ENCODE results near the gene INO80E. TPM values are rescaled to one million over a fixed set of nuclear protein-coding genes. Genes with fewer than 3 reads are reported as not detected.
"Not testable (repeated sequence)": the region's sequence is repeated elsewhere in the genome, so short reads cannot be mapped to it uniquely, and the experiment has no call there.

Gene INO80E
- total RNA-seq, 1 donor from 2014 or later, result 106 TPM

DNA sequence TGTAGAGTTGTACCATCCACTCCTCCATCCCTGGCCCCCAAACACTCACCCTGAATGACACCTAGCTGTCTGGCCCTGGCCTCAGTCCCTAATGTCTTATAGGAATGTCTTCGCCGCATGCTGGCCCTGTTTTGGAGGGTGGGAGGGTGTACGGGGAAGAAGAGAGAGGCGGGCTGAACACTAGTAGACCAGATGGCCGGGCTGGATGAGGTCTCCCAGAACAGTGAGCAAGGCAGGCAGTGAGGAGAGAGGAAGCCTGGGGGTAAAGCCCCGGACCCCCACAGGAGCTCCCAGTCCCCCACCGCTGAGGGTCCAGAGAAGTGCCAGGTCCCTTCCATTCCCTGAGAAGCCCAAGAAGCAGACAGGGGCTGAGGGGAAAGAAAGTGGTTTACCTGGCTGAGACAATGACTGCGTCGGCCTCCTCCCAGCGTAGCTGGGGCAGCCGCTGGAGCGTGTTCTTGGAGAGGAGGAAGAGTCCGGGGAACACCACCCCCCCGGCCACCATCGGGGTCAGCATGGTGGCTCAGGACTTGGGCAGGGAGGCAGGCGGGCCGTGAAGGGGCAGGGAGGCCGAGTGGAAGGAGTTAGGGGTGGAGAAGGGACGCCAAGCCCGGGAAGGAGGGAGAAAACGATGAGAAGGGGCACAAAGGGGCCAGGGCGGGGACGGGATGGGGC lies 34.1 kb downstream of the INO80E start:
- intact Hi-C loops (cut with micrococcal nuclease), result no loop called here

DNA sequence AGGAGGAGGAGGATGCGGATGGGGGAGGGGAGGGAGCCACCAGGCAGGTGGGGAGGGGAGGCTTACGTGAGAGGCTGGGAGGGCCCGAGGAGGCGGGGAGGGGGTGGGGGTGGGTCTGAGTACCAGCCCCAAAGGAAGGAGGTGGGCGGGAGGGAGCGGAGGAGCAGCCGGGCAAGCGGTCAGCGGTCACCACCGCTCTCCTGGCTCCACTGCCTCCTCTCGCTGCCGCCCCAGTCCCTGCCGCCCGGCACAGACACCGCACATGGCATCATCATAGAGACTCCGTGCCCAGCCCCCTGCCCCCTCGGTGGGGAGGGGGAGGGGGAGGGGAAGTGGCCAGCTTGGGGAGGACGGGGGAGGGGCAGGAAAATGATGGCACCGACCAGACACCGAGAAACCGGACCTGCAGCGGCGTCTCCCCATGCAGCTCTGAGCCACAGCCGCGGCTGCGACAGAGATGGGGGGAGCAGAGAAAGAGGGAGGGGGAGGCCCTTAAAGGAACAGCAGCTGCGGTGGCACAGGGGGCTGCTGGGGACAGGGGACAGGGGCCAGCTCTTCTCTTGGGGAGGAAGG lies 34.9 kb downstream of the INO80E start, which contains the start of gene TLCD3B:
TLCD3B (minus strand) TSS at position 431 of the 573 bp plus-strand sequence. CDS start 744 bp downstream, outside the sequence.
- intact Hi-C loops (cut with micrococcal nuclease), result no loop called here

DNA sequence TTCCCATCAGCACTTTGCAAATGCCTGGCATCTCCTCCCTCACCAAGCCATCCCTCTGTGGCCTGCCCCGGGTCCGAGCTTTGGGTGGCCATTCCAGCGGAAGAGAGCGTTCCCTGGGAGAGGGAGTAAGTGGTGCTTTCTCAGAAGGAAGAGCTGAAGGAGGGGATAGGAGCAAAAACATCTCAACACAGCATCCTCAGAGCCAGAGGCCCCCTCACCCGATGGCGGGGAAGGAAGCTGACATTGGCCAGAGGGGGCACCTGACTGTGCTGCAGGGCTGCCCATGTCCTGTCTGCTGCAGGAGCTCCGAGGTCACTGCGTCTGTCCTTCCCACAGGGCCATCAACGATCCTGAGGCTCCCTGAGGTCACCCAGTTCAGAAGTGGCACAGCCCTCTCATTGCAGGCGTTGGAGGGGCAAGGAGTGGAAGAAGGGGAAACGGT lies 35.5 kb downstream of the INO80E start:
- intact Hi-C loops (cut with micrococcal nuclease), result no loop called here

DNA sequence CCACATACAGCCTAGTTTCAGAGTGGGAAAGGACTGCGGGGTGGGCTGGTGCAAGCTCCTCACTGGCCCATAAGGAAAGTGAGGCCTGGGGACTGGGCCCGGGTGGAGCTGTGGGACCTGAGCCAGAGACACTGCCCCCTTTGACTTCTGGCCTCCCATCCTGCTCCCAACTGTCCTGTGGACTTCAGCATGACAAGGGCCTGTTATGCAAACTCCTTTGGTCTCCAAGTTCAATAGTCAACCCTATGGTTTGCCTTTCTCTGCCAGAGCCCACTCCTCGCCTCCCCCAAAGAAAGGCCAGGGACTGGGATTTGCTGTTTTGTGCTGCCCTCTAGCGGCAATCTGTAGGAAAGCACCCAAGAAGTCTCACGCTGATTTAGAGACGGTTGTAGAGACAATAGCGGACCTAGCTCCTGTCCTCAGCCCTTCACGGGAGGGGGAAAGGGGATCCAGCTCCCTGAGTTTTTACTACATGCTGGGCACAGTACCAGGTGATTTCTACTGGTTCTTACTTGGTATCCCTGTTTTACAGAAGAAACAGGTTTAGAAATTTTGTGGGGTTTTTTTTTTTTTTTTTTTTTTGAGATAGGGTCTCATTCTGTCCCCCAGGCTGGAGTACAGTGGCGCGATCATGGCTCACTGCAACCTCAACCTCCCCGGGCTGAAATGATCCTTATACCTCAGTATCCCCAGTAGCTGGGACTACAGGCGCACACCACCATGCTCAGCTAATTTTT lies 36.2 kb downstream of the INO80E start:
- intact Hi-C loops (cut with micrococcal nuclease), result no loop called here

DNA sequence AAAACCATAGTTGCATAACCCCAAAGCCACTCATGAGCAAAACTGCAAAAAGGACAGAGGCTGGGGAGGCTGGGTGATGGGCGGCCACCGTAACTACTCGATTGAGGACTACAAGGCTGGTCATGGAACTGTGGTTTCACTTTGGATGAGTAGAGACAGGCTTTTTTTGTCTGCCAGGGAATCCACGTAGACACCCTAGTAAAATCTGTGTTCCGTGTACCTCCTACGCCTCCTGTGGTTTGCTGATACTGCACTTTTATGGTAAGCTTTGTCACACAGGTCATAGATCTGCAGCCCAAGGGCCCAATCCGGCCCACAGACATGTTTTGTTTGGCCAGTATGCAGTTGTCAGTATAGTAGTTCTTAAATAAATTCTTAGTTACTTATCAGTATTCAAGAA lies 37.2 kb downstream of the INO80E start:
- intact Hi-C loops (cut with micrococcal nuclease), result no loop called here

DNA sequence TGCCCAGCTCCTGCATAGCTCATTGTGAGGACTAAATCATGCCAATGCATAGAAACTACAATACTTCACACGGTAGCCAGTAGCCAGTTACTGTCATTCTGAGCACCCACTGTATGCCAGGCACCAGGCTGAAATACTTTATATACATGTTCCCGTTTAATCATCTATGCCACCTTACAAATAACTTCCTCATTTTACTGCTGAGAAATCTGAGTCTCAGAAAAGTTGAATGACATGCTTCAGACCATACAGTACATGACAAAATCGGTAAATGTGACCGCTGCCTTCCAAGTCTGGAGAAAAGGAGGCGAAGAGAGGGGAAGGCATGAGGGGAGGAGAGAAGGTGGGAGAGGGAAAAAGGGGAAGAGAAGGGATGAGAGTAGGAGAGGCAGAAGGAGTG lies 44.2 kb downstream of the INO80E start:
- intact Hi-C loops (cut with micrococcal nuclease), result no loop called here

DNA sequence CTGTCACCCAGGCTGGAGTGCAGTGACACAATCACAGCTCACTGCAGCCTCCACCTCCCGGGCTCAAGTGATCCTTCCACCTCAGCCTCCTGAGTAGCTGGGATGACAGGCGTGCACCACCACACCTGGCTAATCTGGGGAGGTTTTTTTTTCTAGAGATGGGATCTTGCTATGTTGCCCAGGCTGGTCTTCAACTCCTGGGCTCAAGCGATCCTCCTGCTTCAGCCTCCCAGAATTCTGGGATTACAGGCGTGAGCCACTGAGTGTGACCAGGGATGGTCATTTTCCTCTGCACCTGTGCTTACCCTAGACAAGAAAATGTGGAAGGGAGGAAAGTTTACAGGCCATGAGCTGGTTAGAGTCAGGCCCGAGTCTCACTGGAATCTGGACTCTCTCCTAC lies 44.6 kb downstream of the INO80E start:
- intact Hi-C loops (cut with micrococcal nuclease), result not testable (repeated sequence)

DNA sequence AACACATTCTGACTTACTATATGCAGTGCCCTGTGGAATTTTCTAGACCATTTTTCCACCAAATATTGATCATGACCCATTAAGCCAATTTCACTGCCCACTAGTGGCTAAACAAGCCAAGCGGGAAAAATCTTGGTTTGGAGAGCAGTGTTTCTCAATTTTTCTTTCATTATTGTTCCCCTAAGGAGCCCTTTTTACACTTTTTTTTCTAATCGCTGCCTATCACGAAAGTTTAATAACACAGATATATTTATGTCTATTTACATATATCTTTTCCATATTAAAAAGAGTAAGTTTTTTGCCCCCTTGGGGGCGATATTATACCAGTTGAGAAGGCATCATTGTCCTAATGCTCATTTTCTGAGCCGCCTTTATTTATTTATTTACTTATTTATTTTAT lies 45.8 kb downstream of the INO80E start:
- intact Hi-C loops (cut with micrococcal nuclease), result no loop called here

DNA sequence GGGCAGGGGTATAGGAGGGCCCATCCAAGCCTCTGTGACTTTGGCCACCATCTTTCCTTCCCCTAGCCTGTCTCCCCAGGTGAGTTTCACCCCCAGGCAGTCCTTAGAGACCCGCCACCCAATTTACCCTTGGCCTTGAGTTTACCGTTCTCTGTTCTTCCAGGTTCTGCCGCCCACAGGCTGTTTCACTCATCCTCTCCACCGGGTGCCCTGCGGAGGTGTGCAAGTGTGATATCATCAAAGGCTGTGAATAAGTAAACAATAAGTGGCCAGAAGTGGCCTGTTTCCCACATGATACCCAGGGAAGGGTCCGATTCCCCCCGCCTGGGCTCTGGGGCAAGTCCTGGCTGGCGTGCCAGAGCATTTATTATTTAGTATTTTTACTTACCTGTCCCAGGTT lies 50.1 kb downstream of the INO80E start:
- intact Hi-C loops (cut with micrococcal nuclease), result no loop called here

DNA sequence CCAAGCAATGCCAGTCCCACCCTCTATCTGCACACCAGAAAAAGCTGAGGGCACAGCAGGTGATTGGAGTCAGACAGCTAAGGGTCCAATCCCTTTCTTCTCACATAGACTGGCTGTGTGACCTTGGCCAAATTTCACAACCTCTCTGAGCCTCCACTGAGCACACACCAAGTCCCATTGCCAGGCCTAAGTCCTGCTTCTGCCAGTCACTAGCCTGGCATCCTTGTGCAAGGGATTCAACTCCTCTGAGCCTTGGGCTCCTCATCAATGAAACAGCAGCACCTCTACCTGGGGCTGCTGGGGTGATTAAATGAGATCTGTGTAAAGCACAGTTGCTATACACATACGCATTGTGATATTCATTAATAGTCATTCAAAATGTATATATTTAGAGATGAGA lies 50.5 kb downstream of the INO80E start:
- intact Hi-C loops (cut with micrococcal nuclease), result no loop called here

DNA sequence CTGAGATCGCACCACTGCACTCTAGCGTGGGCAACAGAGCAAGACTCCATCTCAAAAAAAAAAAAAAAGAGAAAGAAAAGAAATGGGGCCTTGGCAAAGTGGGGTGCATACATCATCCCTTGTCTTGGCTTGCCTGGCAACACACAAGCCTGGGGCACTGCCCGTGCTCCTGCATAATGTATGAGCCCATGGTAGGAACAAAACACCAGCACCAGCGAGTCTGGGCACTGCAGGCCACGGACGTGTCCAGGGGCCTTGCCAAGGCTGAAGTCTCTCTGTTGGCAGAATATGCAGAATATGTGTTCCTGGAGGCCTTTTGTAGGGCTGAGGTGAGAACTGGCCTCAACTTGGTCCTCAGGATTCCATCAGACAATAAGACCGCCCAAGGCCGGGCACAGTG lies 53.8 kb downstream of the INO80E start:
- intact Hi-C loops (cut with micrococcal nuclease), result no loop called here

DNA sequence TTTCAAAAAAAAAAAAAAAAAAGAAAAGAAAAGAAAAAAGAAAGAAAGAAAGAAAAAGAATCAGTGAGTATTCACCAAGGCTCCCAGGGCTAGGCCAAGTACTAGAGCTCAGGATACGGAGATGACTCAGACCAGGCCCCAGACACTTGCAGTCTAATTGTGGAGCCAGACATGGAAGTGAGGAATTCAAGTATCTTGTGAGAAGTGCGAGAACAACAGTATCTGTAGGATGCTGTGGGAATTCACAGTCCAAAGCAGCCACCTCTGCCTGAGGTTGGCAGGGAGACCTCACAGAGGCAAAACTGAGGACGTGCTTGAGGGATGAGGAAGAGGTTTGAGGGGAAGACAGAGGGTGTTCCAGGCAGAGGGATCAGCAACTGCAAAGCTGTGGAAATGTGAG lies 55.5 kb downstream of the INO80E start:
- intact Hi-C loops (cut with micrococcal nuclease), result no loop called here

DNA sequence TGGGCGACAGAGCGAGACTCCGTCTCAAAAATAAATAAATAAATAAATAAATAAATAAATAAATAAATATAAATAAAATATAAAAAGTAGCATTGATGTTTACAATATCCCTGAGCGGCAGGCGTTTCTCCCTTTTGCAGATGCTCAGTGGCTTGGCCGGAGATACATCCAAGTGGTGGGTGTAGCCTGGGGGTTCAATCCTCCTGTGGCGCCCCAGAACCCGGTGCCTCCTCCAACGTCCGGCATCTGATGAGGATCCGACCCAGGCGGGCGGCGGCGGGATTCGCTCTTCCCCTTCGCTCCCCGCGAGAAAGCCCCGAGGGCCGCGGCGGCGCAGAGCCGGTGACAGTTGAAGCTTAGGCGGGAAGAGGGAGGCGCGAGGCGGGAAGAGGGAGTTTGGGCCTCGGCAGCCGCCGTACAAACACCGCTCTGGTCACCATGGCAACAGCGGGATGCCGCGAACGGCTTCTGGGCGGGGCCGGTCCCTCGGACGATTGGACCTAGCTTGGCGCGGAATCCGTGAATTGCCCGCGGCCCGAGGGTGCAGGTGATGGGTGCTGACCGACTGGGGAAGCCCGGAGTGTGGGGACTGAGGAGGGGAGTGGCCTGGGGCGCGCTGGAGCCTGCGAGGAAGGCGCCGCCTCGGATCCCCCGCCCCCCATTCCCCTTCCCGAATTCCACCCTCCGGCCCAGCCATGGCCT lies 56.8 kb downstream of the INO80E start:
- intact Hi-C loops (cut with micrococcal nuclease), result no loop called here

DNA sequence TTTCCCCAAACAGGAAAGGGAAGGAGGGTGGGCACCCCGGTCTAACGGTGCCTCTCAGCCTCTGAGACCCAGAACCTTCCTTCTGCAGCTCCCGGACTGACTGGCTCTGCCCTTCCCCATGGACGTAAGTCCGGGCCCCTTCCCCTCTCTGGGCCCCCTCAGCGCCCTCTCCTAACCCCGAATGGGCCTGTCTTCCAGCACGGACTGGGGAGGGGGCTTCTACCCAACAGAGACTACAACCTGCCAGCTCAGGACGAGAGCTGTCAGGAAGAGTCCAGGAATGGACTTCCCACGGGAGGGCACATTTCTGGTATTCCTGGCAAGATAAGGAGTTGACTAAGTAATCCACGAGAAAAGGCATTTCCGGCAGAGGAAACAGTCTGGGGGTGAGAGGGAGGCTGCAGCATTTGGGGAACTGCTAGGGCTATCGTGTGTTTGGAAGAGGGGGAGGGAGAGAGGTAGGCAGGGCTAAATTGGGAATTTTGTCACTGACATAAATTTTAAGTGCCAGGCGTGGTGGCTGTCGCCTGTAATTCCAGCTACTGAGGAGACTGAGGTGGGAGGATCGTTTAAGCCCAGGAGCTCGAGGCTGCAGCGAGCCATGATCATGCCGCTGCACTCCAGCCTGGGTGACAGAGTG lies 57.5 kb downstream of the INO80E start:
- intact Hi-C loops (cut with micrococcal nuclease), result loop anchor here (2.0 kb wide), 1 partner anchor 15 kb away; no protein-coding TSS in a partner anchor

DNA sequence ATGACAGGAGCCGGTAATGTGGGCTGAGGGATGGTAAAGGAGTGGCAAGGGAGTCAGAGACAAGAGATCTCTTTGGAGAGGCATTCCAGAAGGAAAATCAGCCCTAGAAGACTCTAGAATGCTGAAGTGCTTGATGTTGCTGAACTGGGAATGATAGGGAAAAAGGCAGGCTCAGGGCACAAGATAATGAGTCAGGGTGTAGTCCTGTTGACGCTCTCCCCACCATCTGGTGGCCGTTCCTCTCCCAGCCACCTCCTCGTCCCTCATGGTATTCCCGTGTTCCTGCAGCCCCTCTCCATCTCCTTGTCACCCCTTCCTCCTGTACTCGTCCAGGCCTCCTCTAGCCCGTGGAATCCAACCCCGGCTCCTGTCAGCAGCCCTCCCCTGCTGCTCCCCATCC lies 58.4 kb downstream of the INO80E start:
- intact Hi-C loops (cut with micrococcal nuclease), result loop anchor here (2.0 kb wide), 1 partner anchor 14 kb away; no protein-coding TSS in a partner anchor

DNA sequence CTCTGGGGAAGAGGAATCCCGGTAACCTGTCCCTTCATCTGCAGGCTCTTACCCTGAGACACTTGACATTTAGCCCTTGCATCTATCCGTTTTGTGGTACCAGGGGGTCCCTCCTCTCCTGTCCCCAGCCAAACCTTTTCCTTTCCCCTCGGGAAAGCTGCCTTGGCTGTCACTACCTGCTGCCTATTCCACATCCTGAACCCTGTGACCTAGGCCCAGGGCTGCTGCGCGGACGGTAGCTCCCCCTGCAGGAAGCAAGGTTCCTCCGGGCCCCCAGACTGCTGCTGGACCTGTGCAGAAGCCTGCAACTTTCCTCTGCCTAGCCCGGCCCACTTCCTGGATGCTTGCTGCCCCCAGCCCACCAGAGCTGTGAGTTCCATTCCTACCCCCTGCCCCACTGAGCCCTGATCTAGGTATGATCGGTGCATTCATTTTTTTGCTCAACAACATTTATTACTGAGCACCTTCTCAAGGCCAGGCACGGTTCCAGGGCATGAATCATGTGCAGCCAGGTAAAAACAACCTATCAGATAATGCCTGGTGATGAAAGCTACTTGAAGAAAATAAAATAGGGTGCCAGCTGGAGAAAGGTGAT lies 59.0 kb downstream of the INO80E start:
- intact Hi-C loops (cut with micrococcal nuclease), result loop anchor here (1.0 to 2.0 kb wide), 2 partner anchors 9 to 14 kb away; no protein-coding TSS in a partner anchor

Other genes starting within 250 kb of the INO80E start
- not detected in 2 replicates for gene ZG16, start 218.0 kb upstream of the INO80E start, total RNA-seq
- gene KIF22, start 205.5 kb upstream of the INO80E start, total RNA-seq, result 168 and 169 TPM in 2 replicates
- gene MAZ, start 189.7 kb upstream of the INO80E start, total RNA-seq, result 462 and 468 TPM in 2 replicates
- gene PRRT2, start 184.0 kb upstream of the INO80E start, total RNA-seq, result 0.95 and 1.1 TPM in 2 replicates
- 29.6 and 32.4 TPM in 2 replicates for gene PAGR1, start 180.1 kb upstream of the INO80E start, total RNA-seq
- gene MVP, start 175.8 kb upstream of the INO80E start, total RNA-seq, result 159 and 160 TPM in 2 replicates
- 60.2 and 61.4 TPM in 2 replicates for gene CDIPT, start 133.0 kb upstream of the INO80E start, total RNA-seq
- not detected in 2 replicates for gene SEZ6L2, start 96.7 kb upstream of the INO80E start, total RNA-seq
- gene ASPHD1, start 95.8 kb upstream of the INO80E start, total RNA-seq, result 0.16 TPM in 1 of 2 replicates, not detected in the other
- 34.0 and 36.1 TPM in 2 replicates for gene KCTD13, start 70.0 kb upstream of the INO80E start, total RNA-seq
- 55.9 and 56.1 TPM in 2 replicates for gene TMEM219, start 34.2 kb upstream of the INO80E start, total RNA-seq
- gene TAOK2, start 22.4 kb upstream of the INO80E start, total RNA-seq, result 44.2 and 45.3 TPM in 2 replicates
- 43.0 and 48.2 TPM in 2 replicates for gene HIRIP3, start 624 bp upstream of the INO80E start, total RNA-seq
- 0.25 TPM in 1 of 2 replicates, not detected in the other for gene DOC2A, start 14.8 kb downstream of the INO80E start, total RNA-seq
- not detected in 2 replicates for gene C16orf92, start 27.0 kb downstream of the INO80E start, total RNA-seq
- 2.7 and 3.6 TPM in 2 replicates for gene TLCD3B, start 35.0 kb downstream of the INO80E start, total RNA-seq
- gene ALDOA, start 69.5 kb downstream of the INO80E start, total RNA-seq, result 1,452 and 1,473 TPM in 2 replicates
- gene PPP4C, start 79.8 kb downstream of the INO80E start, total RNA-seq, result 140 and 145 TPM in 2 replicates
- 0.89 and 1.0 TPM in 2 replicates for gene TBX6, start 95.7 kb downstream of the INO80E start, total RNA-seq
- gene YPEL3, start 100.0 kb downstream of the INO80E start, total RNA-seq, result 30.6 and 32.8 TPM in 2 replicates
- gene GDPD3, start 117.3 kb downstream of the INO80E start, total RNA-seq, result 7.7 and 8.7 TPM in 2 replicates
- 52.8 and 61.6 TPM in 2 replicates for gene MAPK3, start 127.0 kb downstream of the INO80E start, total RNA-seq
- 1,841 and 1,902 TPM in 2 replicates for gene CORO1A, start 187.4 kb downstream of the INO80E start, total RNA-seq
- 168 and 178 TPM in 2 replicates for gene BOLA2B, start 197.4 kb downstream of the INO80E start, total RNA-seq
- 65.6 and 102 TPM in 2 replicates for gene SLX1A, start 197.6 kb downstream of the INO80E start, total RNA-seq
- 29.5 and 37.5 TPM in 2 replicates for gene SULT1A3, start 203.0 kb downstream of the INO80E start, total RNA-seq